Type B pancreatic cell (in vitro differentiated cells): ENCODE results near the gene MAB21L4. TPM values are rescaled to one million over a fixed set of nuclear protein-coding genes. Genes with fewer than 3 reads are reported as not detected.
A peak's percentile ranks its signal among the peaks of the same experiment; 100 is the strongest.

ENCODE experiments used
- DNase-seq: peaks from one replicate; pipeline ENCODE4 v3.0.0; 2021; ENCODE audit warnings: mixed read lengths; ENCODE audit not compliant: unreplicated experiment; ENCODE audit errors: extremely low spot score
- H3K27ac Mint-ChIP-seq: 2 replicates; pipeline ENCODE4 v1.8.0; 2021; ENCODE audit warnings: mild to moderate bottlenecking, mixed read lengths
- H3K27me3 Mint-ChIP-seq: 2 replicates; pipeline ENCODE4 v1.8.0; 2021; ENCODE audit warnings: mixed read lengths
- H3K36me3 Mint-ChIP-seq: 2 replicates; pipeline ENCODE4 v1.8.0; 2021; ENCODE audit warnings: mixed read lengths
- H3K4me1 Mint-ChIP-seq: one replicate; pipeline ENCODE4 v1.8.0; 2021; ENCODE audit warnings: mixed read lengths; ENCODE audit not compliant: unreplicated experiment
- H3K4me3 Mint-ChIP-seq: 2 replicates; pipeline ENCODE4 v1.8.0; 2021; ENCODE audit warnings: mild to moderate bottlenecking, mixed read lengths
- H3K9me3 Mint-ChIP-seq: 2 replicates; pipeline ENCODE4 v1.8.0; 2021; ENCODE audit warnings: mixed read lengths
- long read RNA-seq: library from polyadenylated mRNA; unstranded; transcript quantifications from one replicate; pipeline ENCODE4 v2.0.0, GENCODE V29; 2020
- total RNA-seq: library from RNA; stranded (reverse); gene quantifications from 2 replicates; pipeline ENCODE4 v1.2.1, GENCODE V29; 2021; ENCODE audit warnings: low replicate concordance
- TF ChIP-seq, protein P1 (sequence below): fragments of 200-600 bp; sonication (generic); conservative IDR thresholded peaks from 2 replicates; pipeline ENCODE4 v1.5.0; 2021; ENCODE audit warnings: antibody characterized with exemption, mild to moderate bottlenecking

The MAB21L4 gene
- total RNA-seq = 62.0 and 157 TPM in 2 replicates
- long read RNA-seq, transcript MAB21L4-202 (5 exons, 1,911 nt) = major isoform, 117 of 163 reads
- long read RNA-seq, partial matches to known transcripts = 5 of 163 reads
- long read RNA-seq, other reads (novel, unspliced or antisense) = 41 of 163 reads

DNA sequence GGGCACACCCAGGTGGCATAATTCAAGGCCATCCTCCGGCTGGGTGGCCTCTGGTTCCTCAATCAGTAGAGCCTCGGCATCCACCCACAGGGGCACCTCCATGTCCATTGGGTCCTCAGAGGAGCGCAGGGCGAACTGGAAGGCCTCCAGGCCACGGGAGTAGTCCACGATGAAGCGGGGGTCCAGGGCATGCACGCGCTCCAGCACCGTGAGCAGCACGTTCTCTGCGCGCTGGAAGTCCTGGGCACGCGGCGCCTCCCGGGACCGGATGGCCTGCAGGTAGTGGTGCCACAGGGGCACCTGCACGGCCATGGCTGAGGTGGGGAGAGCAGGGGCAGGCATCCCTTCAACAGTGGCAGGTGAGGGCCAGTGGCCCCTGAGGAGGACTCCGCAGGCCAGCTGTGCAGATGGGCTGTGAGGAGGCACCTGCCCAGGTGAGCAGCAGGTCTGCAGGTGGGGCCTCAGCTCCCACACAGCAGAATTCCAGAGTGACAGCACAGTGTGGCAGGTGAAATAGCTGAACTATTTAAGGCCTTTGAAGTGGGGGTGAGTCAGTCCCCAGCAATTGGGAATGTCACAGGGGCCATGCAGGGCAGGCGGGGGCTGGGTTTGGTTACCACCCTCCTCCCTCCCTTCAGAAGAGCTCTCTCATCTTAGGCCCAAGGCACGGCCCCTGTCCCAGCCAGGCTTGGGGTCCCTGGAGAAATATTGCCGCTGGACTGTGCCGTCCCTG lies at the start of gene MAB21L4:
MAB21L4 (minus strand) TSS at position 501 of the 733 bp plus-strand sequence; CDS start at position 342, 159 bp downstream.
- peak within 1 kb of the TSS; percentile 81 for H3K27ac Mint-ChIP-seq
- peaks cover 12% of the 10 kb centered on the region for H3K4me1 Mint-ChIP-seq
- H3K9me3 Mint-ChIP-seq = no peaks in the 10 kb centered on the region
- peak within 1 kb of the TSS; percentile 86 for H3K4me3 Mint-ChIP-seq
- TF ChIP-seq, protein P1, sequence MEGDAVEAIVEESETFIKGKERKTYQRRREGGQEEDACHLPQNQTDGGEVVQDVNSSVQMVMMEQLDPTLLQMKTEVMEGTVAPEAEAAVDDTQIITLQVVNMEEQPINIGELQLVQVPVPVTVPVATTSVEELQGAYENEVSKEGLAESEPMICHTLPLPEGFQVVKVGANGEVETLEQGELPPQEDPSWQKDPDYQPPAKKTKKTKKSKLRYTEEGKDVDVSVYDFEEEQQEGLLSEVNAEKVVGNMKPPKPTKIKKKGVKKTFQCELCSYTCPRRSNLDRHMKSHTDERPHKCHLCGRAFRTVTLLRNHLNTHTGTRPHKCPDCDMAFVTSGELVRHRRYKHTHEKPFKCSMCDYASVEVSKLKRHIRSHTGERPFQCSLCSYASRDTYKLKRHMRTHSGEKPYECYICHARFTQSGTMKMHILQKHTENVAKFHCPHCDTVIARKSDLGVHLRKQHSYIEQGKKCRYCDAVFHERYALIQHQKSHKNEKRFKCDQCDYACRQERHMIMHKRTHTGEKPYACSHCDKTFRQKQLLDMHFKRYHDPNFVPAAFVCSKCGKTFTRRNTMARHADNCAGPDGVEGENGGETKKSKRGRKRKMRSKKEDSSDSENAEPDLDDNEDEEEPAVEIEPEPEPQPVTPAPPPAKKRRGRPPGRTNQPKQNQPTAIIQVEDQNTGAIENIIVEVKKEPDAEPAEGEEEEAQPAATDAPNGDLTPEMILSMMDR = no peak
- no peak for DNase-seq
- no peaks in the 10 kb centered on the region for H3K27me3 Mint-ChIP-seq
- H3K36me3 Mint-ChIP-seq = no peaks in the 10 kb centered on the region

GRCh38 chr2:240936106-240936505 lies 40.1 kb upstream of the MAB21L4 start:
- H3K27ac Mint-ChIP-seq = no peak overlapping the region
- H3K4me1 Mint-ChIP-seq = no peaks in the 10 kb centered on the region
- TF ChIP-seq, protein P1 = no peak
- H3K4me3 Mint-ChIP-seq = no peak overlapping the region
- peaks cover 6% of the 10 kb centered on the region for H3K9me3 Mint-ChIP-seq
- H3K36me3 Mint-ChIP-seq = no peaks in the 10 kb centered on the region
- peaks cover 6% of the 10 kb centered on the region for H3K27me3 Mint-ChIP-seq
- no peak for DNase-seq

GRCh38 chr2:240935103-240935876 lies 39.3 kb upstream of the MAB21L4 start:
- Mint-ChIP-seq H3K27me3 (peaks cover 3% of the 10 kb centered on the region), H3K4me1 (no peaks in the 10 kb centered on the region), H3K36me3 (no peaks in the 10 kb centered on the region), H3K4me3 (no peak overlapping the region), H3K27ac (no peak overlapping the region), H3K9me3 (peaks cover 6% of the 10 kb centered on the region)
- DNase-seq = no peak
- TF ChIP-seq, protein P1 = no peak

DNA sequence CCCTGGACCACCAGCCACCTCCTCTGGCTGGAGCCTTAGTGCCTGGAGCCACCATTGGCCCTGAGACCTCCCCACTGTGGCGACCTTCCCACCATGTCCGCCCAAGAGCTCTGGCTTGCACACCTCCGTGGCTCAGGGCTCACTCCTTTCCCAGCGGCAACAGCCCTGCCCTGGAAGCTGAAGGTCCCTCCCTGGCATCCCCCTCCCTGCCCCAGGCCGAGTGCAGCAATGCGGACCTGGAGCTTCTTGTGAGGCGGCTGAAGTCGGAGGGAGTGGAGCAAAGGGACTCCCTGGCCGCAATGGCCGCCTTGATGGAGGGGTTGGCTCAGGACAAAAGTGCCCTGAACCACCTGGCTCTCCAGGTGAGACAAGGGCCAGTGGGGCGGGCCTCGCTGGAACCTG lies 38.7 kb upstream of the MAB21L4 start:
- no peaks in the 10 kb centered on the region for H3K4me1 Mint-ChIP-seq
- DNase-seq = no peak

DNA sequence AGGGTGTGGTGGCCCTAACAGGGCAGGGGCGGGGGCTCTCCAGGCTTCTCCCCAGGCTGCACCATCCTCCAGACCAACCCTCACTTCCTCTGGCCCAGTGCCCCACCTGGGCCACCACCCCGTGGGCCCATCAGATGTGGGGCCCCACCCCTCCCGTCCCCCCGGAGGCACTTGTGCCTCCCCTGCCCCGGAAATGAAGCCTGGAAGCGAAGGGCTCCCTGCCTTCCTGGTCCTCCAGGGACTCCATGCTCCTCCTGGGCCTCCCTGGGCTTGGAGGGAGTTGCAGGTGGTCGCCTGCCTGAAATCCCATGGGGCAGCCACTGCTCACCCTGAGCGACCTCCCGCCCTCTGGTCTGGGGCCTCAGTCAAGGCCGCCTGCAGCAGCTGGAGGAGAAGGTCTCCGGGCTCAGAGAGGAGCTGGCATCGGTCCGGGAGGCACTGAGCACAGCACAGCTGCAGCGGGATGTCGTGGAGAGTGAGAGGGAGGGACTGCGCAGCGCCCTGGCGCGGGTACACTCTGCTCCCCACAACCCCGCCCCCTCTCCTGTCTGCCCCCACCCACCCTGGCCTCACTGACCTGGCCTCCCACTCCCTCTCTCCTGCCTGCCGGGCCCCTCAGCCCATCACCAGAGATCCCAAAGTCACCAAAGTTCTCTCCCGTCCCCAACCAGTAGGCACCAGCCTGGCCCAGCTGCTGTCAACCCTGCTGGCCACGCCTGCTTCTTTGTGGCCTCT lies 38.2 kb upstream of the MAB21L4 start:
- H3K4me3 Mint-ChIP-seq = no peak overlapping the region
- no peaks in the 10 kb centered on the region for H3K36me3 Mint-ChIP-seq
- no peak for DNase-seq
- peaks cover 3% of the 10 kb centered on the region for H3K27me3 Mint-ChIP-seq
- peaks cover 6% of the 10 kb centered on the region for H3K9me3 Mint-ChIP-seq
- H3K27ac Mint-ChIP-seq = no peak overlapping the region
- peaks cover 4% of the 10 kb centered on the region for H3K4me1 Mint-ChIP-seq
- TF ChIP-seq, protein P1 = no peak

More for the DNA sequence above, 38.7 kb upstream of the MAB21L4 start:
- TF ChIP-seq, protein P1 = no peak
- Mint-ChIP-seq H3K36me3 (no peaks in the 10 kb centered on the region), H3K27ac (no peak overlapping the region), H3K27me3 (peaks cover 3% of the 10 kb centered on the region), H3K9me3 (peaks cover 6% of the 10 kb centered on the region), H3K4me3 (no peak overlapping the region)
